ENCODE measurements around the gene LRRC46. TPM values are rescaled to one million over a fixed set of nuclear protein-coding genes. Genes with fewer than 3 reads are reported as not detected.

The LRRC46 gene
- total RNA-seq, 1 donor from 2014 or later: not detected

DNA sequence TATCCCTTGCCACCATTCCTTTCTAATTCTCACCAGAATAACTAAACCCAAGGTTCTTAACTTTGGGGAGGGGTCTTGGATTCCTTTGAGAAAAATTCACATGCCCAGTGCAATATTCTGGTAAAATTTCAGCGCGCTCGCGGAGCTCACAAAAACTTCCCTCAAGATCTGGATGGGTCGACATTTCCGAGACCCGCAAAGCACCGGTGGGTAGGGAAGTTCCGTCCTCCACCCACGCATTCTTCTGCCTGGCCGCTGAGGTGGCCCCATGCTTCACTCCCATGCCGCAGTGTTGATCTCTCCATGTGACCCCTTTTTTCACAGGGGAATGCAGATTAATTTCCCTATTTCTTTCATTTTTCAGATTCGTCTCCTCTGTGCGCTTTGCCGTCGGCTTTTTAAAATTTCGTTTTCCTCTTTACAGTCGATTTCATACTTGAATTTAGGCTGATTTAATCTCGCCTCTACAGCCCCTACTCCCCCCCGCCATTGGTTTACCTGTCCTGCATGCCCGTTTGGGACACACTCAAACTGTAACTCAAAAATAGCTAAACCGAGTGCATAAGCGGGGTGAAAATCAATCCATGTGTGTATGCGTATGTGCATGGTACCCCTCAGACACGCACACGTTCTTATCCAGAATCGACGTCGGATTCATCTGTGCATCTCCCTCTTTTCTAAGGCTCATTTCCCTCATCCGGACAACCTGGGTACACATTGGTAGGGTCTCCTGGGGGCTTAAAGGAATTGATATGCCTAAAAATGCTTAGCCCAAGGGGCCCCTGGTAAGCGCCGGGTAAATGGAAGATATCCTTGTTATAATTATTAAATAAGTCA is 20.9 kb downstream of the LRRC46 start:
- DNase-seq: no peak

- DNase-seq: no peak
Observed at GRCh38 chr17:47853616-47854015, 22.1 kb downstream of the LRRC46 start.

- DNase-seq: no peak
Observed at GRCh38 chr17:47855737-47856136, 24.3 kb downstream of the LRRC46 start.

GRCh38 chr17:47856830-47857229 is 25.4 kb downstream of the LRRC46 start:
- DNase-seq: no peak

- DNase-seq: no peak
Observed at GRCh38 chr17:47857551-47858455, 26.3 kb downstream of the LRRC46 start.

GRCh38 chr17:47860386-47860785 is 28.9 kb downstream of the LRRC46 start:
- DNase-seq: no peak

DNA sequence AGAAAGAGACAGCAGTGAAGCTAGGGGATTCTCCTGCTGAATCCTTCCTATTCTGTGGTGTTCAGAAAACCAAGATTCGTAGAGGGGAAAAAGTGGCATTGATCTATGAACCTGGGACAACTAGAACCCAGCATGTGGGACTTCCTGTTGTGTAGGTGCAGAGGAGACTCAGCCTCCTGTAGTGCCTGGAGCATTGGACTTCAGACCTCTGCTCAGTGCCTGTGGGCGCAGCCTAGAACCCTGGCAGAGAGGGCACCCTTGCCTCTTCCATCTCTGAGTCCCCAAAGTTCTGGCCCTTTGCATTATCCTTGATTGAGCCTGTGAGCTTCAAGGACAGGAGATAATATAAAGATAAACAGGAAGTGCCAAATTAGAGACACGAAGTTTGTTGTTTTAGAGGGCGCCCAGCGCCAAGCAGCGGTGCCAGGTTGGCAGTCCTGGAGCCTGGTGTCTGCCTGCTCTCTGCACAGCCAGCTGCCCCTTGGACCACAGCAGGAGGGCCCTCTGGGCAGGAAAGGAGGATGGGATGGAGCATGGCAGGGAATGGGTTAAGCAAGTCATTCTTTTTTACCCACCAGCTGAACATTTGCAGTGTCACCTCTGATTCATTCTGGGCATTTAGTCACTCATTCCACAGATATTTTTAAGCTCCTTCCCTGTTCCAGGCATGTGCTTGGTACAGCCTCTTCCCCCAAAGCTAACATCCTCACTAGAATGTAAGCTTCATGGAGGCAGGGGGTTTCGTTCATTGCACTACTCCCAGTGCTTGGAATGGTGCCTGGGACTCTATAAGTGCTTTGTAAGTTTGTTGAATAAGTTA is 31.4 kb downstream of the LRRC46 start:
- no peak for DNase-seq

GRCh38 chr17:47864791-47865216 is 33.3 kb downstream of the LRRC46 start:
- no peak for DNase-seq

DNA sequence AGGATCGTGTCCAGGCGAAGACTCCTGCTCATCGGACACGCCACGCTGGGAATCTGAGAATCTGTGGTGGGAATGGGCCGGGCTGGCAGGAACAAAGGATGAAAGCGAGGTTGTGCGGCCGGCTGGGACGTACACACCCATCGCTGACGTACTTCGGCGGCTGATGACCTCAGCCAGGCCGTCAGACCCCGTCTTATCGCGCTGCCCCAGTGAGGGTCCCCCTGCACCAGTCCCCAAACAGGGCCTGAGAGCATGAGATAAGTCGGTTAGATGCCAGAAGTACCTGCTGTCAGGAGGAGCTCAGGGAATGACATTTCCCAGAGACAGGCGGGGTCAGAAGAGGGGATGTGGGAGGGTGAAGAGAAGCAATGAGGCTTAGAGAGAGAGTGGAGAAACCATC is 35.5 kb downstream of the LRRC46 start:
- DNase-seq: no peak

DNA sequence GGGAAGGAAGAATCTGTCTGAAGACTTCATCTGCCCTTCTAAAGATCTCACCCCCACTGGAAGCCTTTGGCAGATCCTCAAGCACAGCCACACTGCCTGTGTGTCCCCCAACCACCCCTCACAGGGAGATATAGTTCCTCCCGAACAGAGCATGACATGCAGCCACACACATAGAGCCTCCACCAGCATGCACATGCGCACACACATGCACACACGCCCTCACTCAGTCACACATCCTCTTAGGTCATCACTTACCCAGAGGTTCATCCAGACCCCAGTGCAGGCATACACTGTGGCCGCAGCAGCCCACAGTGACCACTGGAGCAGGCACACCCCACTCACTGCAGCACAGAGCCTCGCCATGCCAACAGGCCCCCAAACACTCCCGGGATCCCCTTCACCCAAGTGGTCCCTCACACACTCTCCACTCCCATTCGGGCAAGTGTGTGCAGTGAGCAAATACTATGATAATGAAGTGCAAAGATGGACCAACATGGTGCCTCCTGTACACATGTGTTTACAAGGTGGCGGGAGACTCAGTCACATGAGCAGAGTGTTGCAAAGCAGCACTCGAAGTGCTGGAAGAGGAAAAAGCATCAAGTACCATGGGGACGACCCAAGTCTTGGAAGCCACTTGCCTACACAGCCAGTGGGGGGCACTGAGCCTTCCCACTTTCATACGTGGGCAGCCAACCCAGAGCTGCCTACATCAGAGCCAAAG is 36.5 kb downstream of the LRRC46 start:
- DNase-seq: no peak

DNA sequence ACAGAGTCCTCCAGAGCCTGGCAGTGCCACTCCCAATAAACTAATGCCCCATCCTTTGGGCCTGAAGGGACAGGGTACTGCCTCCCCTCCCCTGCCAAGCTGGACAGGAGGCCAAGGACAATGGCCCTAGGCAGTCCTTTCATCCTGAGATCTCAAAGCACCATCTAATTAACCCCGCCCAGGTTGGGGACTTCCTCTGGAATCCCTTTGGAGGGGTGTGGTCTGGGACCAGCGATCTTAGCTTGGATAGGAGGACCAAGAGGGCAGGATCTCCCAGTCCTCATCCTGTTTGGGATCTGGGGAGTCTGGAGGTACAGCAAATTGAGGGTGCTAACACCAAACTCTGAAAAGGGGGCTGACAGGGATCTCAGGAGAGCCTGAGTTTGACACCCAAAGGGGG is 37.6 kb downstream of the LRRC46 start:
- DNase-seq: no peak

GRCh38 chr17:47870056-47870455 is 38.6 kb downstream of the LRRC46 start:
- no peak for DNase-seq

DNA sequence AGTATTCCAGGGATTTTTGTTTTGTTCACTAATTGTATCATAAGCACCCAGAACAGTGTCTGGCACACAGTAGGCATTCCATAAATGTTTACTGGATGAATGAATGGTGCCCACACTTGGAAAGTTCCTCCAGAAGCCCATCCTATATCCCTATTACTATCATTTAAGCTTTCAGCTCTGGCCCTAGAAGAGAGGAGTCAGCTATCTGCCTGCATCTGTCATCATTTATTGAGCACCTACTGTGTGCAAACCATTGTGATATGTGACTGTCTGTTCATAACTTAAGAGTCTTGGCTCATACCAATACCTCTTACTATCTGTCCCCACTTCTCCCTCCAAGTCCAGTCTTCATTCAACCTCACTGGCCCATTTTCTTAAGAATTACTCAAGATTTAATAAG is 39.6 kb downstream of the LRRC46 start:
- no peak for DNase-seq

DNA sequence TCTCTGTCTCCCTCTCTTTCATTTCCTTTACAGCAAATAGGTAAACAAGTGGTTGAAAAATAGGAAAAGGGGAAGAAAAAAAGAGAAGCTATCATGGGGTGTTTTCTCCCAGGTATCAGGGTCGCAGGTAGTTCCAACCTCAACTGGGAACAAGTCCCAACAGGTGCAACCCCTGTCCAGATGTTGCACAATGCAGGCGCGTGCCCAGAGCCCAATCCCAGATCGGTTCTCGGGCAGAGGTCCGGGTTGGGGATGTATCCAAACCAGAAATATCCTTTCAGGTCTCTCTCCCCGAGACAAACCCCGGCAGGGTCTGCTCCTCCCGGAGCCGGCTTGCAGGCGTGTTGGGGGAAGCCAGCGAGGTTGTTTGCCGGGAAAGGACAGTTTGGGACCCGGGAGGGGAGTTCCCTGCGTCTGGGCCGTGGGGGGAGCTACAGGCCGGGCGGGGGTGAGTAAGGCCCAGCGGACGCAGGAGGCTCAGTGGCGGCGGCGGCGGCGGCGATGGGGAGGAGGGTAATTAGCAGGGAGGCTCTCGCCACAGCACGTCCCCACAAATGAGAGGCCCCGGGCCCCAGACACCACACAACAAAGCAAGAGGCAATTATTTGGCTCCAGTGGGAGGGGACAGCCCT is 40.7 kb downstream of the LRRC46 start:
- DNase-seq: no peak

DNA sequence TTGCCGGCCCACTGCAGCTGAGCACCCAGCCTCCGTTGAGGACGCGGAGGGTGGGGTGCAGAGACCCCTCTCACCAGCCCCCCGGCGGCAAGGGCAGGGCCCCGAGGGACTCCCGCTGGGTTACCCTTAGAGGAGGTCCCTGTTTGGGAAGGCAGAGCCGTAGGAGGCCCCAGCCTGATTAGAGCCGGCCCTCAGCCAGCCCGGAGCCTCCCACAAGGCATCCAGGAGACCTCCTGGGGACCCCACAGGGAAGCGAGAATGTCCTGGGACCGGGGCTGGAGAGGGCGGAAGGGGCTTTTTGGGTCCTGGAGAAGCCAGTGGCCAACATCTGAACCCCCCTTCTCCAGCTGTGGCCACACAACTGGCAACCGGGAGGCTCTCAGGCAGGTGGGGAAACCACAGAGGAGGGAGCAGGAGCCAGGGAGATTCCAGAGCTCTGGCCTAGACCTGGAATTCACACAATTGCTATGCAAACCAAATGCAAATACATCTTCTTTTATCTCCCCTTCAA is 41.2 kb downstream of the LRRC46 start:
- DNase-seq: no peak

GRCh38 chr17:47873200-47874090 is 42.0 kb downstream of the LRRC46 start:
- no peak for DNase-seq

- DNase-seq: no peak
Observed at GRCh38 chr17:47875011-47875985, 43.8 kb downstream of the LRRC46 start.

DNA sequence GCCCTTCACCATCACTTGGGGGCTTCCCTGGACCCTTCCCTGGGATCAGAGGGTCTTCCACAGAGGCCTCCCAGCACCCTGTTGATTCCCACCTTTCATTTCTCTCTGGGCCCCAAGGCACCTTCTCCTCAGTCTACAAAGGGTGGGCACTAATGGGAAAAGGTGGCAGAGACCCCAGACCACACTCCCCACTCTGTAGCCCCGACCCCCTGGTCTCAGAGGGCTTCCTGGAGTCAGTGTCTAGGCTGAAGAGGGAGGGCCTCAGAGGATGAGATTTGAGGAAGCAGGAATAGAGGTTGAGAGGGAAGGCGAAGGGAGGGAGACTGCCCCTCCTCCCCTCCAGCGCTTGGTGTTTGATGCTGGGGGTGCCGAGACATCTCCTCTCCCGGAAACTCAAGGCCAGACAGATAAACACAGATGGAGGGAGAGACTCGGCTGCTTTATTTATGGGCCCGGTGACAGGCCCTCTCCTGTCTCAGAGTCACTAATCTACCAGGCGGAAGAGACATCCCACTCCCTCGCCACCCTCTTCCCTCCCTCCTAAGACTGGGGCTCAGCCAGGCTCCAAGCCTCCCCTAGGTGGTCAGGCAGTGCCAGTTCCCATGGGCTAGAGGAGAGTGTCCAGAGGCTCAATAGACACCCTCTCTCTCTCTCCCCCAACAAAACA is 46.0 kb downstream of the LRRC46 start:
- no peak for DNase-seq
